H7 (cell line): Measurements from ENCODE around the gene THBS2. TPM values are rescaled to one million over a fixed set of nuclear protein-coding genes. Genes with fewer than 3 reads are reported as not detected.
"Not testable (repeated sequence)": the region's sequence is repeated elsewhere in the genome, so short reads cannot be mapped to it uniquely, and the experiment has no call there.

ENCODE experiments used
- DNase-seq: peaks from one replicate; pipeline ENCODE4 v3.0.0; 2012
- H3K27me3 ChIP-seq: 2 replicates; pipeline ENCODE4 v1.6.0; 2011; ENCODE audit warnings: mild to moderate bottlenecking, low read length; ENCODE audit not compliant: control insufficient read depth, insufficient read depth
- H3K36me3 ChIP-seq: replicated peaks from 2 replicates; pipeline ENCODE4 v1.5.1; 2011; ENCODE audit warnings: low read length; ENCODE audit not compliant: control insufficient read depth, insufficient read depth
- H3K4me3 ChIP-seq: 2 replicates; pipeline ENCODE4 v1.5.1; 2011; ENCODE audit warnings: low read depth, mild to moderate bottlenecking, control low read depth, low read length, moderate library complexity; ENCODE audit not compliant: insufficient read depth
- total RNA-seq: library from RNA; depleted of rRNA; stranded (reverse); fragments of >200 nt; shearing (Covaris generic); gene quantifications from 2 replicates; pipeline ENCODE4 v1.2.3, GENCODE V29; 2014

Gene THBS2
- total RNA-seq, 1 experiment from 2014 or later: 13.3 TPM

DNA sequence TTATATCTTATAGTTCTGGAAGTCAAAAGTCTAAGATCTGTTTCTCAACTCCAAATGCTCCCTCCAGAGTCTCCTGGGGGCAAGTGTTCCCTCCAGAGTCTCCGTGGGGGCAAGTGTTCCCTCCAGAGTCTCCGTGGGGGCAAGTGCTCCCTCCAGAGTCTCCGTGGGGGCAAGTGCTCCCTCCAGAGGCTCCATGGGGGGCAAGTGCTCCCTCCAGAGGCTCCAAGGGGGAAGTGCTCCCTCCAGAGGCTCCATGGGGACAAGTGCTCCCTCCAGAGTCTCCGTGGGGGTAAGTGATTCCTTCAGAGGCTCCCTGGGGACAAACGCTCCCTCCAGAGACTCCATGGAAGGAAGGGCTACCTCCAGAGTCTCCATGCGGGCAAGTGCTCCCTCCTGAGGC is 34.0 kb upstream of the THBS2 start:
- H3K27me3 ChIP-seq: no peaks in the 10 kb centered on the region
- no peaks in the 10 kb centered on the region for H3K36me3 ChIP-seq

GRCh38 chr6:169286961-169287360 is 33.3 kb upstream of the THBS2 start:
- H3K36me3 ChIP-seq: no peaks in the 10 kb centered on the region
- no peak for DNase-seq
- H3K27me3 ChIP-seq: no peaks in the 10 kb centered on the region
- H3K4me3 ChIP-seq: no peak overlapping the region

More for the DNA sequence above, 34.0 kb upstream of the THBS2 start:
- H3K4me3 ChIP-seq: no peak overlapping the region
- no peak for DNase-seq

DNA sequence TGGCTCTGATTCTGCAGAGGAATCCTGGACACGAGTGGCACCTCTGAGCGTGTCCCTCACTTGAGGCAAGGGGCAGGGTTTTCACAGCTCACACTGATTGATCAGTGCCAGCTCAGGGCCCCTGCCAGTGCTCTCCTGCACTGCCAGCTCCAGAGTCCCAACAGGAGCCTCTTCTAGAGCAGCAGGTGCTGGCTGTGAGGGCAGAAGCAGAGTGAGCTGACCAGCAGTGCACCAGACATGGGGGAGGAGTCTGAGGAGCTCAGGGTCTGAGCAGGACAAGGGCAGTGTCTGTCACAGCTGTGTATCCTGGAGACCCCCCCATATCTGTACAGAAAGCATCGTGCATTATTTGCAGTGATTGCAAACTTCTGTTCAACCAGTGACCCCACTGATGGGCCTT is 31.5 kb upstream of the THBS2 start:
- Histone ChIP-seq H3K4me3 (no peak overlapping the region), H3K36me3 (no peaks in the 10 kb centered on the region), H3K27me3 (no peaks in the 10 kb centered on the region)
- DNase-seq: no peak

DNA sequence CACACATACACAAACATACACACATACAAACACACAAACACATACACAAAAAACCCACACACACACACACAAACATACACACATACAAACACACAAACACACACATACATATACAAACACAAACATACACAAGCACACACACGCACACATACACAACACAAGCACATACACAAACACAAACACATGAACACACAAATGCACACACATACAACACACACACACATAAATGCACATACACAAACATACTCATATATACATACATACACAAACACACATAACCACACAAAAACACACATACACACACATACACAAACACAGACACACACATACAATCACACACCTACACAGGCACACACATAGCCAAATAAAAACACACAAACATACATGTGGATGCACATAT is 30.3 kb upstream of the THBS2 start:
- H3K4me3 ChIP-seq: no peak overlapping the region
- no peaks in the 10 kb centered on the region for H3K27me3 ChIP-seq
- no peaks in the 10 kb centered on the region for H3K36me3 ChIP-seq
- DNase-seq: no peak

DNA sequence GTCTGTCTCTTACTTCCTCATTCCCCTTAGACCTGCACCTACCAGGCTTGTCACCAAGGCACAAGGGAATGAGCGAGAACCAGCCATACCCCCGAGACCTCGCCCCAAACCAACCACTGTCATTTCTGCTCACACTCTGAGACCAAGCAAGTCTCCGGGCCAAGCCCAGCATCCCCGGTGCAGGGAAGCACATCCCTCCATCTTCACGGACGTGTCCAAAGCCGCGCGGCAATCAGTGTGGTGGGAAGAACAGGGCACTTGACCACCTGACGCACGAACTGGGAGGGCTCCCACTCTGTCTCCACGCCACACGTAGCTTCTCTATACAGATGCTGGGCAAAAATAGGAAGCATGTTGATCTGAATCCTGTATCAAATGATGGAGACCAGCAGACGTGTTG is 28.4 kb upstream of the THBS2 start:
- H3K36me3 ChIP-seq: no peaks in the 10 kb centered on the region
- no peak for DNase-seq
- H3K27me3 ChIP-seq: no peaks in the 10 kb centered on the region
- H3K4me3 ChIP-seq: no peak overlapping the region

DNA sequence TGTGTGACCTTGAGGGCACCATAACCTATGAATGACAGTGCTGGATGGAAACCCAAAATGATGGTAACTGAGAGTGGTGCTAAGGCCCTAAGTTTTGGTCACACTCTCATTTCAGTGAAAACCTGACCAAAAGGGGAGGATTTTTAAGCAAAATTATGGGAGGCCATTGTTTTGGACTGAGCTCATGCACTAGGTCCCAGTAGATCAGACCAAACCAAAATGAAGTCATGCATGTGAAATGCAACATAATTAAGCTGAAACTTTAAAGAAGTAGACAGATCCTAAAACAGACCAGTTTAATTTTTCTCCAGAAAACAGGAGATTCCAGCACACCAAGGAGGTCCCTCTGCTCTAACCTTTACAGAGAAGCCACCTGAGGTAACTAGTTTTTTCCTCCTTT is 24.0 kb upstream of the THBS2 start:
- H3K36me3 ChIP-seq: no peaks in the 10 kb centered on the region
- DNase-seq: no peak

DNA sequence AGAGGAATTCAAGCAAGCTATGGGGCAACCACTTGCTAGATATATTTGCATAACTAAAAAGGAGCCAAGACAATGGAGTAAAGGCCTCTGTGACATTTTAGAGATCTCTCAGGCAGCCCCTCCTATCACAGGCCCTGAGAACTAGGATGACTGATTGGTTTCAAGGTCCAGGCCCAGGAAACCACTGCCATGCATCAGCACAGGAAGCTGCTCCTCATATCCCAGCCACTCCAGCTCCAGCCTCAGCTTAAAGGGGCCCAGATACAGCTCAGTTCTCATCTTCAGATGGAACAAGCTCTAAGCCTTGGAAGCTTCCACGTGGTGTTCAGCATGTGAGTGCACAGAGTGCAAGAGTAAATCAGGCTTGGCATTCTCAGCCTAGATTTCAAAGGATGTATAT is 21.1 kb upstream of the THBS2 start:
- DNase-seq: no peak
- H3K36me3 ChIP-seq: no peaks in the 10 kb centered on the region
- H3K4me3 ChIP-seq: no peak overlapping the region
- H3K27me3 ChIP-seq: no peaks in the 10 kb centered on the region

More for the DNA sequence above, 24.0 kb upstream of the THBS2 start:
- Histone ChIP-seq H3K27me3 (no peaks in the 10 kb centered on the region), H3K4me3 (no peak overlapping the region)

- H3K36me3 ChIP-seq: no peaks in the 10 kb centered on the region
- no peak overlapping the region for H3K4me3 ChIP-seq
- no peak for DNase-seq
- no peaks in the 10 kb centered on the region for H3K27me3 ChIP-seq
Observed at GRCh38 chr6:169273511-169273910, 19.9 kb upstream of the THBS2 start.

- no peak for DNase-seq
- Histone ChIP-seq H3K4me3 (no peak overlapping the region), H3K27me3 (no peaks in the 10 kb centered on the region), H3K36me3 (no peaks in the 10 kb centered on the region)
Observed at GRCh38 chr6:169271877-169272216, 18.2 kb upstream of the THBS2 start.

- Histone ChIP-seq H3K4me3 (no peak overlapping the region), H3K36me3 (no peaks in the 10 kb centered on the region)
- DNase-seq: peak; percentile 64
Observed at GRCh38 chr6:169271158-169271876, 17.7 kb upstream of the THBS2 start.

GRCh38 chr6:169270077-169270380 is 16.4 kb upstream of the THBS2 start:
- not testable (repeated sequence) for DNase-seq, H3K36me3 ChIP-seq, H3K27me3 ChIP-seq, H3K4me3 ChIP-seq

More at GRCh38 chr6:169271158-169271876, 17.7 kb upstream of the THBS2 start:
- no peaks in the 10 kb centered on the region for H3K27me3 ChIP-seq

DNA sequence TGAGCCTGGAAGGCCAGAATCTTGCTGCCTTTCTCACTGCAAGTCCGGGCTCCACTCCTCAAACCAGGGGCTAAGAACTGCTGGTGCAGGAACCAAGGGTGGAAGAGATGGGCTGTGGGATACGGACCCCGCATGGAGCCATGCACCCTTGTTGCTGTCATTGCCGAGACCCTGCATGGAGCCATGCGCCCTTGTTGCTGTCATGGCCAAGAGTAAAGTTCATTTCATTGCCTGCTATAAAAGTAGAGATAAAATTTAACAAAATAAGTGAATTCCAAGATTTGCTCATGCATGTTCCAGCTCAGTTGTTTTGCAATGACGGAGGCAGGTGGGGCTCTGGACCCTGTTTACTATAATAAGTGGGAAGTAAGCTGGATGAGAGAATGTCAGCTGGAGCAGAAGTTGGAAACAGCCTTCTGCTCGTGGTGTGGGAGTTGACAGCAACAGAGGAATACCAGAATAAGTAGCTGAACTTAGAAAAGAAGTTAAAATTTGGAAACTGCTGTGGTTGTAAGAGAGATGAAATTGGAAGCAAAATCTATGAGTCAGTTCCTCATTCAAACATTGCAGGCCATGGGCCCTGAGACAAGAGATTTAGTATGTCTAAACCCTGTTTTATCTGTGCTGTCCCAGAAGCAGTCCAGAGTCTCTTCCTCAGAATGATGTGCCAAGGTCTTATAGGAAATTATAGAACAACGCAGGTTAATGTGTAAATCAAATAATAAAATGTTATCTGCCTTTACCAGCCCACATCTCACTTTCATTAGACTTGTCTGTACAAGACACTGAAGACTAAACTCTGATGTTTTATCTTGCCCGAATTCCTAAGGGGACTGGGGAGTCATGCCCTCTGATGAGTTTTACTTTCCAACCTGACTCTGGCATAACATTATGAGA is 15.8 kb upstream of the THBS2 start:
- no peak overlapping the region for H3K4me3 ChIP-seq
- DNase-seq: no peak
- H3K36me3 ChIP-seq: no peaks in the 10 kb centered on the region
- no peaks in the 10 kb centered on the region for H3K27me3 ChIP-seq

GRCh38 chr6:169268276-169268675 is 14.6 kb upstream of the THBS2 start:
- no peak overlapping the region for H3K4me3 ChIP-seq

GRCh38 chr6:169266746-169267591 is 13.3 kb upstream of the THBS2 start:
- no peaks in the 10 kb centered on the region for H3K36me3 ChIP-seq
- no peak for DNase-seq
- no peak overlapping the region for H3K4me3 ChIP-seq
- H3K27me3 ChIP-seq: no peaks in the 10 kb centered on the region

More at GRCh38 chr6:169268276-169268675, 14.6 kb upstream of the THBS2 start:
- no peaks in the 10 kb centered on the region for H3K36me3 ChIP-seq
- DNase-seq: no peak
- no peaks in the 10 kb centered on the region for H3K27me3 ChIP-seq
